Stimulated activated naive CD4-positive, alpha-beta T cell treated with Interleukin-2 at 50 U/mL for 16 hours (primary cell): ENCODE measurements around the gene SNX32.

Source experiments
- DNase-seq: peaks from one replicate; lab custom pipeline; 2025; lab: John Stamatoyannopoulos, UW

The SNX32 gene

GRCh38 chr11:65903068-65903481, 69.3 kb downstream of the SNX32 start:
- no peak for DNase-seq
